GM18861 (cell line): Measurements from ENCODE around the gene MED9.

Source experiments
- ATAC-seq: cut with Tn5 transposase; IDR thresholded peaks from one replicate; pipeline ENCODE4 v1.9.1; 2021; ENCODE audit not compliant: unreplicated experiment

The MED9 gene

DNA sequence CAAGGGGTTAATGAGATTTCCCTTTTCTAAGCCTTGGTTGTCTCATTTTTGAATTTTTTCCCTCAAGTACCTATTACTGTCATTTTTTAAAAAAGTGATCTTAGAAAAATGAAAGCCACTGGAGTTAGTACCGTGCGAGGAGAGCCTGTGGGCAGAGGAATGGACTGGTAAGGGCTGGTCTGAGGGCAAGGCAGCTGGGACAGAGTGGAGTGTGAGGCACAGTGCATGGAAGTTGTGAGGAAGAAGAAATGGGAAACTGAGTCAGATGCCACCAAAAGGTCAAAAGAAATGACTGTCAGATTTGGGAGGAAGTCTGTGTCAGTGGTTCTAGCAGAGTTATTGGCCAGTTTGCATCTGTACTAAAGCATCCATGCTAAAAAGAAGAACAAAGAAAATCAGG, 11.2 kb downstream of the MED9 start:
- ATAC-seq: no peak

DNA sequence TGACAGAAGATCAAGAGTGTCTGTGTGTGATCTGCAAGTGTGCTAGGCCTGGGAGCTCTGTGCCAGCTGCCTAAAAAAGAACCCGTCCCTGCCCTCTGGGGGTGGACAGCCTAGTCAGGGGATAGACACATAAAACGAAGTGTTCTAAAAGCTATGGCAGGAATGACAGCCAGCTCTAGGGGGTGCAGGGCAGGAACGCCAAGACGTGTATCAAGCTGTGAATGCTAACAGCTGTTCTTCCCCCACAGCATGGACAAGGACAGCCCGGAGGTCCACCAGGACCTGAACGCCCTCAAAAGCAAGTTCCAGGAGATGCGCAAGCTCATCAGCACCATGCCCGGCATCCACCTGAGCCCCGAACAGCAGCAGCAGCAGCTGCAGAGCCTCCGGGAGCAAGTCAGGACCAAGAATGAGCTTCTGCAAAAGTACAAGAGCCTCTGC, 14.3 kb downstream of the MED9 start:
- no peak for ATAC-seq

DNA sequence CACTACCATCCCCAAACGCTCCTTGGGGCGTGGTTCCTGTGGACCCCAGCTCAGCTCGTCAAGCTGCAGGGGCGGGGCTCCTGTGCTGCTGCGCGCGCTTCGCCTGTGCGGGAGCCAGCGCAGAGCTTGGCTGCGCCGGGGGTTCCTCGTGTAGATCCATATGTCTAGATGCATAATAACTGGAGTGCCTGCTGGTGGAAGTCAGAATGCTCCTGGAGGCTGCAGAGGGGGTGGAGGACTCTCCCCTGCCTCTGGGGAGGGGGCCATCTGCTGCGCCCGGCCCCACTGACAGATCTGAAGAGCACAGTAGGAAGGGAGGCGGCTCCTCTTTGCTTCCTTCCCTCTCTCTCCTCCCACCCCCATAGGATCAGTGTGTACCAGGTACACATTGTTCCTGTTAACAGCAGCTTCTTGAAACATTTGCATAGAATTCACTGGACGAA, 14.8 kb downstream of the MED9 start:
- ATAC-seq: no peak

DNA sequence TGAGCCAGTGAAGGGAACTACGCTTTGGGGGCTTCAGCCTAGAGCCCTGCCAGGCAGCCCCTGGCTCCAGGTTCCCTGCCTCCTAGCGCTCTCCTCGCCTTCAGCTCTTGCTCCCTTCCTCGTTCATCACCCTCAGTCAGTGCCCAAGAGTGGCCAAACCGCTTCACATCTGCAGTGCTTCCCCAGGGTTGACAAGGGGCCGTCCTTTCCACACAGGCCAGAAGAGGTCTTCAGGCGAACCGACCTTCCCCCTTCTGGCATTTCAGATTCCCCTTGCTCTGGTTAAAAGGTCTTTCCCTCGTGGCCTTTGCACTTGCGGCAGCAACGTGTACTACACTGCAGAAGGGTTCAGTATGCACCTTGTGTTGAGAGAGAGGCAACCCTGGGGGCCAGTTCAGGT, 15.3 kb downstream of the MED9 start:
- no peak for ATAC-seq

DNA sequence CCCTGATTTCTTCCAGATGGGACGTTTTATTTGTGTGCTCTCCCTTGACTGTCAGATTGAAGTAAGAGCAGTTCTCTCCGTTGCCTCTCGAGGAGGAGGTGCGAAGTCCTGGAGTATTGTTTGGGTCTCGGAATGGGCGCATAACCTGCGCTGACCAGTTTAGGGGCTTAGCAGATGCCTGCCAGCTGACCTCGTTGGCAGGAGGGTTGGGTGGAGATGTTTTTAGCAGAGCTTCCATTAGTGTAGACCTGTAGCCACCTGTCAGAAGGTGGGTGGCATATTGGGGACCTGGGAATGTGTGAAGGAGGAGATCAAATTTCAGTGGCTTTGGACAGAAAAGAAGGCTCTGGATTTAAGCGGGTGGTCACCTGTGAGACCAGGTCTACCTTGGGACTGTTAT, 15.8 kb downstream of the MED9 start:
- no peak for ATAC-seq

DNA sequence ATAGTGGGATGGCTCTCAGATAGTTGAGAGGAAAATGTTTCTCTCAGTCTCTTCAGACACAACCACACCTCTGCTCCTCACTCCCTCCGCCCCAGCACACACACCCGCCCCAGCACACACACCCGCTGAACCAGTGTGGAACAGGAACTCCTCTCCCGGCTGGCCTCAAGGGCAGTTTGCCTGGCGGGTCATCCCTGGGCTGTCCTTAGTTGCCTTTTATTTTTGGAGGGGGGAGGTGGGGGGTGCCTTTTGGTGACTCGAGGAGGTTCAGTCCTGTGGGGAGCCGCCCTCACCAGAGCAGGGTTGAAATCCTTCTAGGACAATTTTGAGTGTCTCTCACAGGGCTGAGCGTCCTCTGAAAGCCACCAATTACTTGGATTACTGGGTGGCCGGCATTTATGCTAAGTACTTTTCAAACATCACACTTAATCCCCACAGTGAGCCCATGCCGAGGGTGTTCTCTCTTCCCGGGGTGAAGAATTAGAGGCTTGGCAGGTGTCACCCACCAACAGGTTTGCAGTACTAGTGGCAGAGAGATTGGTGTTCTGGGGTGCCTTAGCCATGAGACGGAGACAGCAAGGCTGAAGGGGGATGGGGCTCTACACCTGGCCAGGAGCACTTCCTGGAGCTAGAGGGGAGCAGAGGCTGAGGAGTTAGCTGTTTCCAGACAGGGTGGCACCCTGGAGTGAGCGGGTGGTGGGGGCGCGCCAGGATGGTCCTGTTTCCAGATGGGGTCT, 16.6 kb downstream of the MED9 start:
- ATAC-seq: no peak

DNA sequence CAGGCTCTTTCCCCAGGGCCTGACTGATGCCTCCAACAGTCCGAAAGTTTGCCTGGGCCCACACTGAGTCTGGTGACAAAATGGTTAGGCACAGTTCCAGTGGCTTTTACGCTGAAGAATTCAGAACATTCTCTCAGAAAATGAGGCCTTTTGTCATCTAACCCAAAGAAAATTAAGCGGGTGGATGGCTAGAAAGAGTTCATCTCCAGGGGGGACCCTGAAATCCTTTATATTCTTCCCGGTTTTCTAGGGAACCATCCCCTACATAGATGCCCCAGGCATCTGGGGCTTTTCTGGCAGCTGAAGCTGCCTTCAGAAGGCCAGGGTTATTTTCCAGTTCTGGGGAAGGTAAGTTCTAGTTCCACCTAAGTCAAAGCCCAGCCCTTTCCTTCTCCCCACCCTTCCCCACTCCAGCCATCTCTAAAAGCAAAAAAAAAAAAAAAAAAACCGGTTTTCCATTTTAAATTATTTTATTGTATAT, 17.2 kb downstream of the MED9 start:
- no peak for ATAC-seq

DNA sequence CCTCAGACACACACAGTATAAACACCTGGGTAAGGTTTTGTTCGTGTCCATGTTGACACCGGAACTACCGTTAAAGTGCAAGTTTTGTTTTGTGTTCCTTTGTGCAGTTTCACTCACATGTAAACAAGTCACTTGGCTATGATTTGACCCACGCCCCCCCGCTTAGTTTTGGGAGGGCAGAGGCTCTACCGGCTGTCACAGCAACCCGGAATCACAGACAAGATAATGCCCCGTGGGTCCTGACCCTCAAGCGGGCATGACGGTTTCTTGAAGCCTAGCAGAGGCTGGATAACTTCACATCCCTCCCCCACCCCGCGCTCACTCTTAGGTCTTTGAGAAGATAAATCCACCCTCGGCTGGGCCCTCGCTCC, 17.7 kb downstream of the MED9 start:
- ATAC-seq: no peak

DNA sequence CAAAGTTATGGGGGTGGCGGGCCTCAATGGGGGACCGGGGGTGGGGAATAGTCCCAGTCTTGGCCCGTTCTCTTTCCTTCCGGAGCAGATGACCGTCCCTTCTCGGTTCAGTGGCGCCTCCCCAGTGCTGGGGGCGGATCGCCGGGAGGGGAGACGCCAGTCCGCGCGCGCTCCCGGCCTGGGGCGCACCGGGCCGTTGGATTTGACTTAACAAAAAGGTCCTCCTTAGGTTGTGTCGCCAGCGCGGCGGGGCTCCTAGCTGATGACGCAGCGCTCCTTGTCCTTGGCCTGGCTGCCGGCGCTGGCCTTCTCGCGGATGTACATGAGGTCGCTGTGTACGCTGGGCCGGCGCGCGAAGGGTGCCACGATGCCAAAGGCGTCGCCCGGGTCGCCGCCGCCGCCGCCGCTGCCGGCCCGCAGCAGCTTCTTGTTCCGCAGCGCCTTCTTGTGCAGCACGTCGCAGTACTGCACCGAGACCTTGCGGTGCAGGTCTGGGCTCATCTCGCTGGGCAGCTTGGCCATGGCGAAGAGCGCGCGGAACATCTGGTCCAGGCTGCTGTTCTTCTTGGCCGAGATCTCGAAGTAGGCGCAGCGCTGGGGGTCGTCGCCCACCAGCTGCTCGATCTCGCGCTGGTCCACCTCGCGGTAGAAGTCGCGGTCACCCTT, 18.2 kb downstream of the MED9 start:
- no peak for ATAC-seq

DNA sequence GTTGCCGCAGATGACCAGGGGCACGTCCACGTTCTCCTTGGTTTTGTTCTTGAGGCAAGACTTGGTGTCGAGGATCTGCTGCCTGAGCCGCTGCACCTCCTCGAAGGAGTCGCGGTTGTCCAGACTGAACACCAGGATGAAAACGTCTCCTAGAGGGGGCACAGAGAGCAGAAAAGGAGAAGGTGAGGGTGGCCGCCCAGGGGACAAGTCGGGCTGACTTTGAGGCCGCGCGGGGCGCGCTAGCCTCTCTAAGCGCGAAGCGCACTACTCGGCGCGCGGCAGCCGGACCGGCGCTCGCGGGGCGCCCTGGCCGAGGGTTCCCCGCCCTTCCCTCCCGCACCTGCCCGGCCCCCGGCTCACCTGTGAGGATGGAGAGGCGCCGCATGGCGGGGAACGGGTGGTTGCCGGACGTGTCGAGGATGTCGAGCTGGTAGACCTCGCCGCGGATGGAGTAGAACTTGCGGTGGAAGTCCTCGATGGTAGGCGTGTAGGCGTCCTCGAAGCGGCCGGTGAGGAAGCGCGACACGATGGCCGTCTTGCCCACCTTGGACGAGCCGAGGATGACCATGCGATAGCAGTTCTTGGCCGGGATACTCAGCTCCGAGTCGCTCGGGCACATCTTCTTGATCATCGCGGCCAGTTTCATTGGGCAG, 18.9 kb downstream of the MED9 start:
- ATAC-seq: no peak

DNA sequence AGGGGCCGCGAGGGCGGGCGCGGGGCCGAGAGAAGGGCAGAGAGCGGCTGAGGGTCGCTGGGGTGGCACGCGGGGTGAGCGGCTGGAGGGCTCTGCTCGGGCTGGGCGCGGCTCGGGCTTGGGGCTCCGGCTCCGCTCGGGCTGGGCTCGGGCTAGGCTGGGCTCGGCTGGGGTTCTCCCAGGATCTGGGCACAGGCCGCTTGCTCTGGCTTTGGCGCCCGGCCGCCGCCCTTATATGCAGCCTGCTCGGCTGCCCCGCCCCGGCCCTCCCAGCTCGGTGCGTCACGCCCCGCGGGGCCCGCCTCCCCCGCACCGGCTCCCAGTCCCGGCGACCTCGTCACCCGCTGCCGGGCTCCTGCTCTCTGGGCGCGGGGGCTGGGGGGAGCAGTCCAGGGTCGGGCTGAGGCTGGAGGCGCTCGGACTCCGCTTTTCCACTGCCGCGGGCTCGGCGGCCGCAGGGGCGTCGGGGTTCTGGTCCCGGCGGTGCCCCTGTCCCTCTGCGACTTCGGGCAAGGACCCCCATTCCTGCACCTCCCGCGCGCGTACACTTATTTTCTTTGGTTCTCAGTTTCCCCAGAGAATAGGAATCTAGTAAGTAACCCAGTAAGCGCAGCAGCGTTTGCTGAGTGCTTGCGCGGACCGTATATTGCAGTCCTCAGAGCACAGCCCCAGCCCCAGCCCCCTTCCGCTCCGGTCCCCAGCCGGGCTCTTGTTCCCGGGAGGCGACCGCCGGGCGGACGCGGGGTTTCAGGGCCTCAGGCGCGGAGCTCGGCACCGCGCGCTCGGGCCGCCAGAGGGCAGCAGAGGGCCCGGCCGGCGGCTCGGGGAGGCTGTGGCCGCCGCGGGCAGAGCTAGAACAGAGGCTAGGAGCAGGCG, 19.6 kb downstream of the MED9 start, which contains the start of gene RASD1:
TSS of gene RASD1 (minus strand) at position 207 of the 876 bp plus-strand sequence. CDS start 214 bp downstream, outside the sequence.
- ATAC-seq: no peak

DNA sequence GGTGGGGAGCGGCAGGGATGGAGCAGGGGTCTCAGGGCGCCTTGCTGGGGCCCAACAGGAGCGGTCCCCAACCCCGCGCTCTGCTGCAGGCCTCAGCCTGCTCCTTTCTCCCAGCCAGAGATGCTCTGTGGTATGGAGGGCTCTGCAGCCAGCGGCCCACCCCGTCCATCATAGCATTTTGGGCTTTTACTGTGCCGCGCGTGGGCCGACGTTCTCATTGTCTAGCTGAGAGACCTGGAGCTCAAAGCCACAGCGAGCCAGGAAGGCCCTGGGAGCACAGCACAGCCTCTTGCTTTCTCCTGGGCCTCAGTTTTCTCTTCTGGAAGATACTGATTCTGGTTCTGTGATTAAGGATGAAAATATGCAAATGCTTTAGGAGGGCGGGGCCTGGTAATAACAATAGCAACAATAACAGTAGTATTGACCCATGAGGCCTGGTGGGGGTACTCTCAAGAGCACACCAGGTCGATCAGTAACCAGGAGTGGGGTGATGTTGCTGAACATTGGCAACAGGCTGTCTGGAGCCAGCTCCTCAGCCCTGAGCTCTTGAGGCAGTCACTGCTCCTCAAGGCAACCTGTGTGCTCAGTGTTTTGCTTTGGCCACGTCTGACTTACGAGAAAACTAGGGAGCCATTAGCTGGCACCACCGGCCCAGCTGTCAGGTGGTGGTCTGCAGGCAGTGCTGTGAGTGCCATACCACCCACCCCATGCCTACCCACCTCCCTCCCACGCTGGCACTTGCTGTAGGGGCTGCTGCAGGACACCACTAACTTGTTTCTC, 20.5 kb downstream of the MED9 start:
- ATAC-seq: no peak

DNA sequence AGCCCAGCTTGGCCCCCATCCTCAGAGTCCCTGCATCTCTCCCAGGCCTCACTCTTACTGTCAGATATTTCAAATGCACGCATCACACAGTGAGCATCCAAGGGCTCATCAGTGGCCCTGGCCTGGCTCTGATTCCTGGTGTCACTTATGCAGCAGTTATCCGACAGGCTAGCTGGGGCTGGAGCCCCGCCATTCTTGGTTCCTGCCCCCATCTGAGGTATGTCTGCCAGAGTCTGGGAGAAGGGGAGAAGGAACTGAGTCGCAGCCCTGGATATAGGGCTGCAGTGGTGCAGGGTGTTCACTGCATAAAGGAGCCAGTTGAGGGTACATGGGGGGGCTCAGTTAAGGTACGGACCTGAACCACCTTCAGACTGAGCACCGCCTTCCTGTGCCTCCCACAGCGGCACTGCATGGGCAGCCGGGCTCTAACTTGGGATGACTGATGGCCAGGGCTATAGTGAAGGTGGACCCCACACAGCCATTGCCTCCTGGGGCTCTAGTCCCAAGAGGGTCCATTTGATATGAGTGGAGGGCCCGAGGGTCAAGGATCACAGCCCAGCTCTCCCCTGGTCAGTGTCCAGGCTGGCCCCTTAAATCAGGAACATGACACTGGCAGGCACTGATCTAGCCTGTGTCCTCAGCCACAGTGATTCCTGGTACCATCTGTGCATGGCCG, 21.2 kb downstream of the MED9 start:
- no peak for ATAC-seq

DNA sequence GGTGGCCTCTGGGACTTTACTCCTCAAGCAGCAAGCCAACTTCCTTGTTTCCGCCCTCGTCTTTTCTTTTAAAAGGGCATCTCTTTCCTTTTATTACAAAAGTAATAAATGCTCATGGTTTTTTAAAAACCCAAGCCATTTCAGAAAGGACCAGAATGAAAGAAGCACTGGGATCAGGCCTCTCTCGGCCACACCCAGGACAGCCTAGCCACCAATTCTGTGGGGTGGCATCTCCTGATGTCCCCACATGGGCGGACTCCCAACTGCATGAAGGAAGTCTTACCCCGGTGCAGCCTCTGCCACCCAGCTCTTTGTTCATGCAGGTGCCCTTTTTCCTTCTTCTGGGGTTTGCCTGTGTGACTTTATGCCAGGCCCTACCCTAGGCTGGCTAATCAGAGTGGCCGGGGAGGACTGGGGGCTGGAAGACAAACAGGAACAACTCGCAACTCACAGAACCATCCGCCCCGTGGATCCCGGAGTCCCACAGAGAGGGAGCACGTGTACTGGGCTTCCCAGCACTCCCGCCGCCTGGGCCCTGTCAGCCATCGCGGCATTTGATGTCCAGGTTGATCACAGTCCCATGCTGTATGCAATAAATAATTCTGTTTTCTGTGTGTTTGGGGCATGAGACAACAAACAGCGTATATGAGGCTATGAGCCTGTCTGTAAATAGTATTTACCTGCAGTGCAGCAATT, 22.0 kb downstream of the MED9 start:
- no peak for ATAC-seq

DNA sequence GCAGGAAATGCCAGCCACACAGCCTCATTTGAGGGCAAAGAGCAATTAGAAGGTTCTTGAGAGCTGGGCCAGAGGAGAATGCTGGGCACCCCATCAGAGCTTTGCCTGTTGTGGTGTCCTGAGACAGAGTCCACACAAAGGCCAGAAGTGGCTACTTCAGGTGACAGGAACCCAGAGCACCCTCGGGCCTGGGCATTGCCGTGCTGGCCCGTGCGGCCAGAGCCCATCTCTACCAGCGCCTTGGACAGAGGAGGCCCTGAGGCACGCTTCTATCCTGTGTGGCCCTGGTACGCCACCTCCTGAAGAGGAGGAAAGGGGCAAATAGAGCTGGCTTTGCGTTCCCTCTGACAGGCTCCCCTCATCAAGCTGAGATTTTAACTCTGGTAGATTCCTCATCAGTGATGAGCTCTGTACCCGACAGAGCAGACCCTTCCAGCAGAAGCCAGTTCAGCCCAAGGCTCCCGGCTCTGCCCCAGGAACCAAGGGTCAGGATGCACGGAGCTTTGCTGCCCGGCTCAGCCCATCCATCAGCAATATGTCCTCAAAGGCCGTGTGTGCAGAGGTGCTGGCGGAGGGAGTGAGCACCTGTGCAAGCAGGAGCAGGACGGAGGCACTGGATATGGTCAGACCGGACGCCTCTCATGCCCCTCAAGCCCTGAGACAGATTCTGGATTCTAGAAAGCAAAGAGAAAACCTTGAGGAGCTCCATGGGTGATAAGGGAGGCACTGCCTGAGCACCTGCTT, 22.8 kb downstream of the MED9 start:
- ATAC-seq: no peak

DNA sequence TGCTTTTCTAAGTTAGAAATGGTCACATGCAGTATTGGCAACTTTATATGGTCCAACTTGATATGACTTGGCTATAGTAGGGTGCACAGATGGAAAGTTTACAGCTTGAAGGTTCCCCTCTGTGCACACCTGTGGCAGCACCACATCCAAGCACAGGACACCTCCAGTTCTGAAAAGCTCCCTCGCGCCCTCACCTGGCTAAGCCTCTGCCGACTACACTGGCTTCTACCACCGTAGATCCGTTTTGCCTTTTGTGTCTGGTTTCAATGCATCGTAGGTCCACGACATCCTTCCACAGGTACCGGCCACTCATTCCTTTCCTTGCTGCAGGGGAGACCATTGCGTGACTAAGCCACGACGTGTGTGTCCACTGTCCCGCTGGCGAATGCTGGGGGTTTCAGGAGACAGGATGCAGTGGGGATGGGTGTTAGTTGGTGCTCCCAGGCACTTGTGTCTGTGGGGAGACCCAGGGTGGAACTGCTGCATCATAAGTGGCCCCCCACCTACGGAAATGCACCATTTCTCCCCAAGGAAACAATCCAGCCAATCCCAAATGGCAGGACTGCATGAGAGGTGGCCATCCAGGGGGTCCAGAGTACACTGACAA, 24.3 kb downstream of the MED9 start:
- no peak for ATAC-seq

DNA sequence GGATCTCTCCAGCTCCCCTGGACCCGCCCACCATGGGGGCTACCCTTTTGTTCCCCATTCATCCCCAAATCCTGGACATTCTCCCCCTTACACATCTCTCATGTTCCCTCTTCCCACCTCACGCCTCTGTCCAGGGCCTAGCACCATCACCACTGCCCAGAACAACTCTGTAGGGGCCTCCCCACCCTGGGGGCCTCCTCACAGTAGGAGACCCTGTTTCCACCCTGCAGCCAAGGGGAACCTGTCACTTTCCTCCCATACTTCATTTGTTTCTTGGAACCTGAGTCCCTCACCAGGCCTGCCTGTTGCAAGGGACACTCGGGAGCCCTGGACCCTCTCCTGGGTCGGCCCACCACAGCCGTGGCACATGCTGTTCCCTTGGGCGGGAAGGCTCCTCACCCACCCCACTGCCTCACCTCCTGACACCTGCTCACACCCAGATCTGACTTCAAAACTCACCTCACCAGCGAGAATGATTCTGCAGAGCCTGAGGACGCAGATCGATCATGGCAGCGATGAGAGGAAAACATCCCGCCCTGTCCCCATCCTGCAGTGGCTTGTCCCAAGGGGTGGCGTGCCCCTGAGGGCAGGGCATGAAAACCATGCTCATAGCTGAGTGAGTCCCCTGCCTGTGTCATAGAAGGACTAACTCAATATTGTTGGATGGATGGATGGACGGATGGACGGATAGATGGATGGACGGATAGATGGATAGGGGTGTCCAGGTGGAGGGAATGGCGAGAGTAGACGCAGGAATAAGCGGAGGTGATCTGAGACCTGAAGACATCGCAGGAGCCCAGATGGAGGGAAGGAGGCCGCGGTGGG, 26.2 kb downstream of the MED9 start:
- ATAC-seq: no peak
